T-cell (primary cell): ENCODE measurements around the gene CSAG3. TPM values are rescaled to one million over a fixed set of nuclear protein-coding genes. Genes with fewer than 3 reads are reported as not detected.
"Not testable (repeated sequence)": the region's sequence is repeated elsewhere in the genome, so short reads cannot be mapped to it uniquely, and the experiment has no call there.

Experiments used
- ATAC-seq, 4 experiments: fragments of 200-7000 bp in 3 of 4; fragments of 150-1000 bp in 1 of 4; cut with Tn5 transposase; replicated peaks in 1 of 4; 1 replicate in 3 of 4; 2 replicates in 1 of 4; pipeline ENCODE4 v1.10.0; 2021; ENCODE audit warnings: moderate library complexity in 3 of 4, mild to moderate bottlenecking in 2 of 4, moderate number of reproducible peaks in 1 of 4
- CTCF ChIA-PET, 2 donors: fragments of 300-600 bp; sonication (Branson Sonifier 250); formaldehyde crosslinking; loops; one replicate each; lab custom pipeline; 2022; ENCODE audit warnings: antibody characterized with exemption in 2 of 2; lab: Charles Lee
- POLR2A ChIA-PET, 2 donors: fragments of 300-600 bp; sonication (Branson Sonifier 250); formaldehyde crosslinking; loops; one replicate each; lab custom pipeline; 2022; ENCODE audit warnings: antibody characterized with exemption in 2 of 2; lab: Charles Lee
- DNase-seq, 35 experiments: peaks; one replicate each; pipeline versions ENCODE4 v3.0.0 to v3.0.0-alpha.2; 2013 to 2023
- H3K27ac ChIP-seq: one replicate; pipeline ENCODE4 v1.5.1; 2013; ENCODE audit warnings: low read length
- H3K27me3 ChIP-seq, 2 experiments: replicated peaks in 1 of 2; 1 replicate in 1 of 2; 2 replicates in 1 of 2; pipeline versions ENCODE4 v1.6.1 to v1.7.0; 2013; ENCODE audit warnings: low read length in 1 of 2, mixed read lengths in 1 of 2; ENCODE audit not compliant: control insufficient read depth in 2 of 2, insufficient read depth in 2 of 2; ENCODE audit errors: extremely low read depth in 1 of 2
- H3K36me3 ChIP-seq, 2 donors: 1 replicate in 1 of 2; 2 replicates in 1 of 2; pipeline versions ENCODE4 v1.6.1 to v1.7.0; 2013; ENCODE audit warnings: low read length in 1 of 2; ENCODE audit not compliant: control insufficient read depth in 2 of 2, insufficient read depth in 1 of 2; ENCODE audit errors: extremely low read depth in 1 of 2
- H3K4me1 ChIP-seq, 2 experiments: 1 replicate in 1 of 2; 2 replicates in 1 of 2; pipeline versions ENCODE4 v1.6.1 to v1.7.0; 2013; ENCODE audit warnings: low read length in 2 of 2, mixed read lengths in 1 of 2; ENCODE audit not compliant: insufficient read depth in 2 of 2, control insufficient read depth in 1 of 2; ENCODE audit errors: extremely low read depth in 1 of 2
- H3K4me3 ChIP-seq, 2 donors: 1 replicate in 1 of 2; 2 replicates in 1 of 2; pipeline versions ENCODE4 v1.5.1 to v1.7.0; 2013; ENCODE audit warnings: mild to moderate bottlenecking in 2 of 2, low read length in 1 of 2, moderate library complexity in 1 of 2; ENCODE audit not compliant: control insufficient read depth in 1 of 2; ENCODE audit errors: extremely low read depth in 1 of 2
- H3K9me3 ChIP-seq: 2 replicates; pipeline ENCODE4 v1.7.0; 2013
- H3K27ac Mint-ChIP-seq, 2 donors: one replicate each; pipeline ENCODE4 v1.8.0; 2020 to 2021; ENCODE audit warnings: mild to moderate bottlenecking in 2 of 2, mixed read lengths in 2 of 2
- H3K27me3 Mint-ChIP-seq, 2 donors: one replicate each; pipeline ENCODE4 v1.8.0; 2021 to 2022; ENCODE audit warnings: mixed read lengths in 2 of 2
- H3K36me3 Mint-ChIP-seq: one replicate; pipeline ENCODE4 v1.8.0; 2021; ENCODE audit warnings: mixed read lengths
- H3K4me1 Mint-ChIP-seq, 3 donors: one replicate each; pipeline ENCODE4 v1.8.0; 2020 to 2022; ENCODE audit warnings: mixed read lengths in 3 of 3, mild to moderate bottlenecking in 1 of 3
- H3K4me3 Mint-ChIP-seq, 3 donors: one replicate each; pipeline ENCODE4 v1.8.0; 2020 to 2022; ENCODE audit warnings: mild to moderate bottlenecking in 3 of 3, mixed read lengths in 3 of 3, moderate library complexity in 3 of 3
- H3K9me3 Mint-ChIP-seq, 3 donors: one replicate each; pipeline ENCODE4 v1.8.0; 2020 to 2022; ENCODE audit warnings: mixed read lengths in 3 of 3
- WGBS: methylation state at CpG from one replicate; pipeline ENCODE4 v1.1.5; 2013; ENCODE audit warnings: missing lambda C conversion rate; ENCODE audit not compliant: insufficient coverage; 5-methylcytosine and 5-hydroxymethylcytosine counted together
- total RNA-seq, 35 experiments: library from RNA in 6 of 35; stranded (reverse) in 6 of 35; fragments of 120-200 nt in 1 of 35; gene quantifications; one replicate each; pipeline versions ENCODE4 v1.2.1 to v1.2.4 and lab custom pipeline; 2013 to 2026

Gene CSAG3
- total RNA-seq, 5 donors from 2014 or later (not counting 1 experiment from before 2014, with no cell fraction given) = not detected

- H3K9me3 Mint-ChIP-seq, H3K27me3 Mint-ChIP-seq, H3K4me1 Mint-ChIP-seq, H3K36me3 ChIP-seq, H3K4me1 ChIP-seq, H3K27me3 ChIP-seq, H3K9me3 ChIP-seq, ATAC-seq, H3K36me3 Mint-ChIP-seq, CTCF ChIA-PET, H3K4me3 ChIP-seq, H3K27ac Mint-ChIP-seq, DNase-seq, POLR2A ChIA-PET, H3K27ac ChIP-seq, H3K4me3 Mint-ChIP-seq: not testable (repeated sequence)
- no CpG with 5 or more reads among the region's 7 CpGs for WGBS
These were observed 526 bp downstream of the CSAG3 start for GRCh38 chrX:152759544-152759943.

GRCh38 chrX:152761582-152761981 lies 2.6 kb downstream of the CSAG3 start:
- H3K27me3 Mint-ChIP-seq, POLR2A ChIA-PET, H3K36me3 ChIP-seq, H3K4me3 ChIP-seq, H3K27ac Mint-ChIP-seq, H3K9me3 Mint-ChIP-seq, H3K4me3 Mint-ChIP-seq, H3K4me1 ChIP-seq, H3K9me3 ChIP-seq, DNase-seq, CTCF ChIA-PET, ATAC-seq, H3K27ac ChIP-seq, H3K36me3 Mint-ChIP-seq, H3K4me1 Mint-ChIP-seq, H3K27me3 ChIP-seq: not testable (repeated sequence)
- whole genome bisulfite sequencing = no CpG with 5 or more reads among the region's 7 CpGs

- H3K4me3 Mint-ChIP-seq, H3K36me3 ChIP-seq, H3K4me1 ChIP-seq, H3K4me1 Mint-ChIP-seq, H3K9me3 ChIP-seq, H3K36me3 Mint-ChIP-seq, H3K27me3 Mint-ChIP-seq, H3K27ac Mint-ChIP-seq, CTCF ChIA-PET, H3K9me3 Mint-ChIP-seq, H3K27ac ChIP-seq, H3K4me3 ChIP-seq, ATAC-seq, POLR2A ChIA-PET, DNase-seq, H3K27me3 ChIP-seq: not testable (repeated sequence)
- 100% methylated on average over 1 of the region's 9 CpGs for WGBS
These were observed 7.5 kb downstream of the CSAG3 start for GRCh38 chrX:152766562-152766961.

- H3K4me3 ChIP-seq, H3K36me3 Mint-ChIP-seq, POLR2A ChIA-PET, H3K27me3 Mint-ChIP-seq, H3K9me3 Mint-ChIP-seq, H3K36me3 ChIP-seq, ATAC-seq, DNase-seq, H3K4me1 ChIP-seq, H3K27ac ChIP-seq, H3K4me1 Mint-ChIP-seq, H3K27ac Mint-ChIP-seq, H3K4me3 Mint-ChIP-seq, H3K9me3 ChIP-seq, H3K27me3 ChIP-seq, CTCF ChIA-PET: not testable (repeated sequence)
- no CpG with 5 or more reads among the region's 29 CpGs for WGBS
These were observed 10.7 kb downstream of the CSAG3 start, which contains the start of gene MAGEA6 for GRCh38 chrX:152769549-152770289. Gene MAGEA6, minus strand, starts transcription at chrX:152769689. Its CDS starts 2,039 bp downstream, at chrX:152767650.

- H3K27ac ChIP-seq, H3K4me3 ChIP-seq, H3K4me3 Mint-ChIP-seq, H3K27me3 Mint-ChIP-seq, POLR2A ChIA-PET, H3K36me3 ChIP-seq, H3K4me1 Mint-ChIP-seq, H3K36me3 Mint-ChIP-seq, H3K4me1 ChIP-seq, DNase-seq, H3K27me3 ChIP-seq, H3K9me3 ChIP-seq, H3K9me3 Mint-ChIP-seq, ATAC-seq, H3K27ac Mint-ChIP-seq, CTCF ChIA-PET: not testable (repeated sequence)
- no CpG with 5 or more reads among the region's 3 CpGs for WGBS
These were observed 28.0 kb downstream of the CSAG3 start for GRCh38 chrX:152787062-152787461.

GRCh38 chrX:152798945-152799344 lies 39.9 kb downstream of the CSAG3 start:
- no peak overlapping the region for H3K4me3 Mint-ChIP-seq
- H3K36me3 ChIP-seq = no peaks in the 10 kb centered on the region
- ChIA-PET CTCF (no interaction called here), POLR2A (no interaction called here)
- no peaks in the 10 kb centered on the region for H3K9me3 Mint-ChIP-seq
- peaks cover 2 to 23% of the 10 kb centered on the region in 2 donors for H3K27me3 Mint-ChIP-seq
- H3K4me1 Mint-ChIP-seq = no peaks in the 10 kb centered on the region
- no CpG with 5 or more reads among the region's 1 CpG for WGBS
- H3K27ac Mint-ChIP-seq = no peak overlapping the region
- DNase-seq = no peak
- H3K9me3 ChIP-seq = no peaks in the 10 kb centered on the region
- no peaks in the 10 kb centered on the region for H3K27me3 ChIP-seq
- H3K27ac ChIP-seq = no peak overlapping the region
- no peak overlapping the region for H3K4me3 ChIP-seq
- no peaks in the 10 kb centered on the region for H3K36me3 Mint-ChIP-seq
- no peaks in the 10 kb centered on the region for H3K4me1 ChIP-seq
- ATAC-seq = no peak

- no peaks in the 10 kb centered on the region for H3K36me3 ChIP-seq
- ATAC-seq (no peak), DNase-seq (no peak)
- WGBS = no CpG with 5 or more reads among the region's 4 CpGs
- no peaks in the 10 kb centered on the region for H3K36me3 Mint-ChIP-seq
- H3K4me1 Mint-ChIP-seq = no peaks in the 10 kb centered on the region
- H3K9me3 ChIP-seq = no peaks in the 10 kb centered on the region
- H3K4me3 ChIP-seq = no peak overlapping the region
- H3K4me3 Mint-ChIP-seq = no peak overlapping the region
- no peak overlapping the region for H3K27ac ChIP-seq
- no peak overlapping the region for H3K27ac Mint-ChIP-seq
- no peaks in the 10 kb centered on the region for H3K9me3 Mint-ChIP-seq
- peaks cover 10 to 53% of the 10 kb centered on the region in 2 donors for H3K27me3 Mint-ChIP-seq
- H3K27me3 ChIP-seq = no peaks in the 10 kb centered on the region
- ChIA-PET CTCF (no interaction called here), POLR2A (no interaction called here)
- H3K4me1 ChIP-seq = no peaks in the 10 kb centered on the region
These were observed 47.0 kb downstream of the CSAG3 start for GRCh38 chrX:152806035-152806434.
